Measurements from ENCODE around the gene ZSCAN21. TPM values are rescaled to one million over a fixed set of nuclear protein-coding genes. Genes with fewer than 3 reads are reported as not detected.
A peak's percentile ranks its signal among the peaks of the same experiment; 100 is the strongest.

Gene ZSCAN21
- total and polyA plus RNA-seq, 10 of the 15 experiments (the other 5 are each of a cell fraction or from before 2014, with no cell fraction given): 1.9 to 9.6 (median 7.1) TPM

DNA sequence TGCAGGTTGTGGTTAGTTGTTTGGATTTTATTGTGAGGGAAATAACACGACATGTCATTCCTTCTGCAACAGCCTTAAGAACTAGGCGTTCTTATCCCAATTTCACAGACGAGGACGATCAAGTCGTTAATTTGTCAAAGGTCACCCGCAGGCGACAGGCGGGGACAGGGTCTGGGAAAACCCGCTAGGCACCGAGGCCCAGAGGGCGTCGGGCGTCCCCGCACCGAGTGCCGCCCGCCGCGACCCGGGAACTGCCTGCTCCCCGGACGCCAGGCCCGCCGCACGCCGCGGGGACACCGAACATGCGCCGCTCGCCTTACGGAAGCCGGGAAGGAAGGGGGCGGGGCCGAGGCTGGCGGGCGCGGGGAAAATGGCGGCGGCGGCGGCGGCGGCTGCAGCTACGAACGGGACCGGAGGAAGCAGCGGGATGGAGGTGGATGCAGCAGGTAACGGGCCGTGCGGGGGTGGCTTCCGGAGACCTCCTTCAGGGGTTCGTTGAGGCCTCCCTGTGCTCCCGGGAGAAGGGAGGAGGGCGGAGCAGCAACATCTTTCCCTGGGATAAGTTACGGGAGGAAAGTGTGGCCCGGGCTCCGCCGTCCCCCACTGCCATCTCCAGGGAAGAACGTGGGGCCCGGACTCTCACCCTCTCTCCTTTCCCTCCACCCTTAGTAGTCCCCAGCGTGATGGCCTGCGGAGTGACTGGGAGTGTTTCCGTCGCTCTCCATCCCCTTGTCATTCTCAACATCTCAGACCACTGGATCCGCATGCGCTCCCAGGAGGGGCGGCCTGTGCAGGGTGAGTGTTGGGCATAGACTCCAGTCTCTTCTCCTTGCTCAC is 39.3 kb downstream of the ZSCAN21 start, which contains the start of gene COPS6 (continued):
- TF ChIP-seq HSF1 (IDR thresholded peaks at IDR 0.05; ENCODE audit: low read depth, low read length): no peak
- TF ChIP-seq, protein P1, sequence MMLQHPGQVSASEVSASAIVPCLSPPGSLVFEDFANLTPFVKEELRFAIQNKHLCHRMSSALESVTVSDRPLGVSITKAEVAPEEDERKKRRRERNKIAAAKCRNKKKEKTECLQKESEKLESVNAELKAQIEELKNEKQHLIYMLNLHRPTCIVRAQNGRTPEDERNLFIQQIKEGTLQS (IDR thresholded peaks at IDR 0.05; ENCODE audit: borderline replicate concordance, extremely low read depth, low read depth, low read length): no peak
- TF ChIP-seq HCFC1 (IDR thresholded peaks at IDR 0.05; ENCODE audit: low read length): peak; percentile 52
- TF ChIP-seq TCF12 (IDR thresholded peaks at IDR 0.05; ENCODE audit: low read depth, low read length): peak; percentile 55; the same call in 1 of the 2 replicates
- TF ChIP-seq SREBF1 (IDR thresholded peaks at IDR 0.05; ENCODE audit: low read length): no peak; the same call in 1 of the 2 replicates
- TF ChIP-seq, protein P2, sequence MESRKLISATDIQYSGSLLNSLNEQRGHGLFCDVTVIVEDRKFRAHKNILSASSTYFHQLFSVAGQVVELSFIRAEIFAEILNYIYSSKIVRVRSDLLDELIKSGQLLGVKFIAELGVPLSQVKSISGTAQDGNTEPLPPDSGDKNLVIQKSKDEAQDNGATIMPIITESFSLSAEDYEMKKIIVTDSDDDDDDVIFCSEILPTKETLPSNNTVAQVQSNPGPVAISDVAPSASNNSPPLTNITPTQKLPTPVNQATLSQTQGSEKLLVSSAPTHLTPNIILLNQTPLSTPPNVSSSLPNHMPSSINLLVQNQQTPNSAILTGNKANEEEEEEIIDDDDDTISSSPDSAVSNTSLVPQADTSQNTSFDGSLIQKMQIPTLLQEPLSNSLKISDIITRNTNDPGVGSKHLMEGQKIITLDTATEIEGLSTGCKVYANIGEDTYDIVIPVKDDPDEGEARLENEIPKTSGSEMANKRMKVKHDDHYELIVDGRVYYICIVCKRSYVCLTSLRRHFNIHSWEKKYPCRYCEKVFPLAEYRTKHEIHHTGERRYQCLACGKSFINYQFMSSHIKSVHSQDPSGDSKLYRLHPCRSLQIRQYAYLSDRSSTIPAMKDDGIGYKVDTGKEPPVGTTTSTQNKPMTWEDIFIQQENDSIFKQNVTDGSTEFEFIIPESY (IDR thresholded peaks at IDR 0.05): no peak
- no peak for TF ChIP-seq NFYA (IDR thresholded peaks at IDR 0.05; ENCODE audit: borderline replicate concordance, low read depth, low read length)
- no peak for TF ChIP-seq WRNIP1 (IDR thresholded peaks at IDR 0.05; ENCODE audit: borderline replicate concordance, low read depth, low read length)
- peak; percentile 77 for TF ChIP-seq SMAD5 (IDR thresholded peaks at IDR 0.05; ENCODE audit: low read depth)
- no peak for TF ChIP-seq PAX8 (IDR thresholded peaks at IDR 0.05)
- TF ChIP-seq FOS (IDR thresholded peaks at IDR 0.05; ENCODE audit: borderline replicate concordance, extremely low read depth, insufficient read length): no peak
- TF ChIP-seq, protein P3, sequence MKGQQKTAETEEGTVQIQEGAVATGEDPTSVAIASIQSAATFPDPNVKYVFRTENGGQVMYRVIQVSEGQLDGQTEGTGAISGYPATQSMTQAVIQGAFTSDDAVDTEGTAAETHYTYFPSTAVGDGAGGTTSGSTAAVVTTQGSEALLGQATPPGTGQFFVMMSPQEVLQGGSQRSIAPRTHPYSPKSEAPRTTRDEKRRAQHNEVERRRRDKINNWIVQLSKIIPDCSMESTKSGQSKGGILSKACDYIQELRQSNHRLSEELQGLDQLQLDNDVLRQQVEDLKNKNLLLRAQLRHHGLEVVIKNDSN (IDR thresholded peaks at IDR 0.05; ENCODE audit: borderline replicate concordance, extremely low read length, insufficient read depth, low read depth, low read length): no peak
- no peak for TF ChIP-seq STAT3 (IDR thresholded peaks at IDR 0.05; ENCODE audit: low read depth, low read length)
- no peak for TF ChIP-seq YBX1 (IDR thresholded peaks at IDR 0.05)
- no peak for TF ChIP-seq USF2 (IDR thresholded peaks at IDR 0.05; ENCODE audit: borderline replicate concordance, low read depth, low read length)
- no peak for TF ChIP-seq RELA (IDR thresholded peaks at IDR 0.05; ENCODE audit: borderline replicate concordance, partially characterized antibody)
- no peak for TF ChIP-seq RBBP5 (conservative IDR thresholded peaks at IDR 0.05)
- 0 out of 2 replicates have a peak, but pooled peaks have one; percentile 25 for TF ChIP-seq CBFB (IDR thresholded peaks at IDR 0.05; ENCODE audit: low read depth)
- TF ChIP-seq, protein P4, sequence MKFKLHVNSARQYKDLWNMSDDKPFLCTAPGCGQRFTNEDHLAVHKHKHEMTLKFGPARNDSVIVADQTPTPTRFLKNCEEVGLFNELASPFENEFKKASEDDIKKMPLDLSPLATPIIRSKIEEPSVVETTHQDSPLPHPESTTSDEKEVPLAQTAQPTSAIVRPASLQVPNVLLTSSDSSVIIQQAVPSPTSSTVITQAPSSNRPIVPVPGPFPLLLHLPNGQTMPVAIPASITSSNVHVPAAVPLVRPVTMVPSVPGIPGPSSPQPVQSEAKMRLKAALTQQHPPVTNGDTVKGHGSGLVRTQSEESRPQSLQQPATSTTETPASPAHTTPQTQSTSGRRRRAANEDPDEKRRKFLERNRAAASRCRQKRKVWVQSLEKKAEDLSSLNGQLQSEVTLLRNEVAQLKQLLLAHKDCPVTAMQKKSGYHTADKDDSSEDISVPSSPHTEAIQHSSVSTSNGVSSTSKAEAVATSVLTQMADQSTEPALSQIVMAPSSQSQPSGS (IDR thresholded peaks at IDR 0.05; ENCODE audit: low read length): no peak
- TF ChIP-seq, protein P5, sequence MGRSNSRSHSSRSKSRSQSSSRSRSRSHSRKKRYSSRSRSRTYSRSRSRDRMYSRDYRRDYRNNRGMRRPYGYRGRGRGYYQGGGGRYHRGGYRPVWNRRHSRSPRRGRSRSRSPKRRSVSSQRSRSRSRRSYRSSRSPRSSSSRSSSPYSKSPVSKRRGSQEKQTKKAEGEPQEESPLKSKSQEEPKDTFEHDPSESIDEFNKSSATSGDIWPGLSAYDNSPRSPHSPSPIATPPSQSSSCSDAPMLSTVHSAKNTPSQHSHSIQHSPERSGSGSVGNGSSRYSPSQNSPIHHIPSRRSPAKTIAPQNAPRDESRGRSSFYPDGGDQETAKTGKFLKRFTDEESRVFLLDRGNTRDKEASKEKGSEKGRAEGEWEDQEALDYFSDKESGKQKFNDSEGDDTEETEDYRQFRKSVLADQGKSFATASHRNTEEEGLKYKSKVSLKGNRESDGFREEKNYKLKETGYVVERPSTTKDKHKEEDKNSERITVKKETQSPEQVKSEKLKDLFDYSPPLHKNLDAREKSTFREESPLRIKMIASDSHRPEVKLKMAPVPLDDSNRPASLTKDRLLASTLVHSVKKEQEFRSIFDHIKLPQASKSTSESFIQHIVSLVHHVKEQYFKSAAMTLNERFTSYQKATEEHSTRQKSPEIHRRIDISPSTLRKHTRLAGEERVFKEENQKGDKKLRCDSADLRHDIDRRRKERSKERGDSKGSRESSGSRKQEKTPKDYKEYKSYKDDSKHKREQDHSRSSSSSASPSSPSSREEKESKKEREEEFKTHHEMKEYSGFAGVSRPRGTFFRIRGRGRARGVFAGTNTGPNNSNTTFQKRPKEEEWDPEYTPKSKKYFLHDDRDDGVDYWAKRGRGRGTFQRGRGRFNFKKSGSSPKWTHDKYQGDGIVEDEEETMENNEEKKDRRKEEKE (IDR thresholded peaks at IDR 0.05): no peak

Data from GM12878 (cell line).